Panc1 (cell line): Measurements from ENCODE around the gene COQ8B. TPM values are rescaled to one million over a fixed set of nuclear protein-coding genes. Genes with fewer than 3 reads are reported as not detected.

Experiments used
- ATAC-seq: fragments of 200-7000 bp; cut with Tn5 transposase; 2 replicates; pipeline ENCODE4 v1.9.1; 2020; ENCODE audit warnings: mild to moderate bottlenecking, moderate library complexity
- BruUV-seq: library from RNA; stranded (reverse); fragments of 400-500 nt; replicated peaks from 2 replicates; lab custom pipeline; 2021; lab: Mats Ljungman, UMichigan
- CTCF ChIA-PET: fragments of 300-600 bp; sonication (Branson Sonifier 250); formaldehyde crosslinking; loops from one replicate; lab custom pipeline; 2022; ENCODE audit warnings: antibody characterized with exemption; lab: Charles Lee
- POLR2A ChIA-PET: fragments of 300-600 bp; sonication (Branson Sonifier 250); formaldehyde crosslinking; loops from one replicate; lab custom pipeline; 2022; ENCODE audit warnings: antibody characterized with exemption; lab: Charles Lee
- DNase-seq: peaks from one replicate; pipeline ENCODE4 v3.0.0-alpha.2; 2010; ENCODE audit warnings: low read depth, low spot score
- H3K27ac ChIP-seq: 2 replicates; pipeline ENCODE4 v1.5.1; 2011; ENCODE audit warnings: mild to moderate bottlenecking, low read length, inconsistent platforms
- H3K27me3 ChIP-seq: fragments of 200-500 bp; sonication (Bioruptor generic); 2 replicates; pipeline ENCODE4 v1.6.0; 2014; ENCODE audit warnings: low read length, inconsistent platforms; ENCODE audit not compliant: control insufficient read depth, insufficient read depth
- H3K36me3 ChIP-seq: fragments of 200-500 bp; sonication (Bioruptor generic); 2 replicates; pipeline ENCODE4 v1.5.1; 2014; ENCODE audit warnings: inconsistent platforms, mild to moderate bottlenecking, low read length, moderate library complexity; ENCODE audit not compliant: control insufficient read depth, insufficient read depth
- H3K4me1 ChIP-seq: 2 replicates; pipeline ENCODE4 v1.5.1; 2011; ENCODE audit warnings: inconsistent platforms, mild to moderate bottlenecking, low read length, moderate library complexity; ENCODE audit not compliant: control insufficient read depth, insufficient read depth
- H3K4me3 ChIP-seq, 2 experiments: 2 replicates each; pipeline ENCODE4 v1.5.1; 2011 to 2012; ENCODE audit warnings: low read depth in 2 of 2, low read length in 2 of 2, mild to moderate bottlenecking in 2 of 2, inconsistent platforms in 1 of 2, moderate library complexity in 1 of 2
- H3K9me3 ChIP-seq: fragments of 200-500 bp; sonication (Bioruptor generic); 2 replicates; pipeline ENCODE4 v1.5.1; 2014; ENCODE audit warnings: low read depth, mild to moderate bottlenecking, inconsistent platforms, low read length, moderate library complexity; ENCODE audit not compliant: control insufficient read depth, insufficient read depth
- POLR2AphosphoS5 ChIP-seq: IDR thresholded peaks from 2 replicates; pipeline ENCODE4 v1.6.1; 2012; ENCODE audit warnings: mild to moderate bottlenecking, low read depth, low read length, moderate library complexity
- SIN3A ChIP-seq: IDR thresholded peaks from 2 replicates; pipeline ENCODE4 v1.6.1; 2012; ENCODE audit warnings: low read depth, mild to moderate bottlenecking, low read length, moderate library complexity, borderline replicate concordance; ENCODE audit not compliant: insufficient read depth
- TCF7L2 ChIP-seq: IDR thresholded peaks from 2 replicates; pipeline ENCODE4 v1.6.1; 2011; ENCODE audit warnings: mild to moderate bottlenecking, low read depth, low read length, inconsistent platforms
- in situ Hi-C: cut with HindIII; loops from 2 replicates; pipeline ENCODE4 v1.10.0; 2016; ENCODE audit warnings: low sequenced_read_pairs, low pct_unique_long_range_greater_than_20kb
- intact Hi-C: fragments of 100-400 bp; cut with micrococcal nuclease; formaldehyde crosslinking; loops from one replicate; pipeline ENCODE4 v1.10.0; 2022; ENCODE audit not compliant: unreplicated experiment
- total RNA-seq: library from RNA; stranded (reverse); gene quantifications from one replicate; pipeline ENCODE4 v1.2.1, GENCODE V29; 2021; ENCODE audit not compliant: unreplicated experiment
- TF ChIP-seq, protein P1 (sequence below): fragments of 450-650 bp; IDR thresholded peaks from 2 replicates; pipeline ENCODE4 v1.5.1; 2017; ENCODE audit warnings: mild to moderate bottlenecking
- TF ChIP-seq, protein P2 (sequence below), 2 experiments: IDR thresholded peaks; 2 replicates each; pipeline ENCODE4 v1.6.1; 2011 to 2012; ENCODE audit warnings: low read depth in 2 of 2, control low read depth in 1 of 2, low read length in 1 of 2, mild to moderate bottlenecking in 1 of 2, moderate library complexity in 1 of 2; ENCODE audit not compliant: insufficient read depth in 1 of 2

COQ8B gene
- total RNA-seq, 1 experiment from 2014 or later = 15.6 TPM

- H3K36me3 ChIP-seq = no peaks in the 10 kb centered on the region
- no peaks in the 10 kb centered on the region for H3K9me3 ChIP-seq
- peak overlapping the region; percentile 58 to 73 for H3K4me3 ChIP-seq
- intact Hi-C loops (no loop called here), in situ Hi-C loops (no loop called here)
- H3K27ac ChIP-seq = peak overlapping the region; percentile 81
- POLR2A ChIA-PET = no interaction called here
- peaks cover 9% of the 10 kb centered on the region for H3K4me1 ChIP-seq
- TF ChIP-seq SIN3A (no peak), POLR2AphosphoS5 (peak; percentile 58; the same call in 1 of the 2 replicates), TCF7L2 (no peak)
- TF ChIP-seq, protein P1, sequence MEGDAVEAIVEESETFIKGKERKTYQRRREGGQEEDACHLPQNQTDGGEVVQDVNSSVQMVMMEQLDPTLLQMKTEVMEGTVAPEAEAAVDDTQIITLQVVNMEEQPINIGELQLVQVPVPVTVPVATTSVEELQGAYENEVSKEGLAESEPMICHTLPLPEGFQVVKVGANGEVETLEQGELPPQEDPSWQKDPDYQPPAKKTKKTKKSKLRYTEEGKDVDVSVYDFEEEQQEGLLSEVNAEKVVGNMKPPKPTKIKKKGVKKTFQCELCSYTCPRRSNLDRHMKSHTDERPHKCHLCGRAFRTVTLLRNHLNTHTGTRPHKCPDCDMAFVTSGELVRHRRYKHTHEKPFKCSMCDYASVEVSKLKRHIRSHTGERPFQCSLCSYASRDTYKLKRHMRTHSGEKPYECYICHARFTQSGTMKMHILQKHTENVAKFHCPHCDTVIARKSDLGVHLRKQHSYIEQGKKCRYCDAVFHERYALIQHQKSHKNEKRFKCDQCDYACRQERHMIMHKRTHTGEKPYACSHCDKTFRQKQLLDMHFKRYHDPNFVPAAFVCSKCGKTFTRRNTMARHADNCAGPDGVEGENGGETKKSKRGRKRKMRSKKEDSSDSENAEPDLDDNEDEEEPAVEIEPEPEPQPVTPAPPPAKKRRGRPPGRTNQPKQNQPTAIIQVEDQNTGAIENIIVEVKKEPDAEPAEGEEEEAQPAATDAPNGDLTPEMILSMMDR = no peak
- TF ChIP-seq, protein P2, sequence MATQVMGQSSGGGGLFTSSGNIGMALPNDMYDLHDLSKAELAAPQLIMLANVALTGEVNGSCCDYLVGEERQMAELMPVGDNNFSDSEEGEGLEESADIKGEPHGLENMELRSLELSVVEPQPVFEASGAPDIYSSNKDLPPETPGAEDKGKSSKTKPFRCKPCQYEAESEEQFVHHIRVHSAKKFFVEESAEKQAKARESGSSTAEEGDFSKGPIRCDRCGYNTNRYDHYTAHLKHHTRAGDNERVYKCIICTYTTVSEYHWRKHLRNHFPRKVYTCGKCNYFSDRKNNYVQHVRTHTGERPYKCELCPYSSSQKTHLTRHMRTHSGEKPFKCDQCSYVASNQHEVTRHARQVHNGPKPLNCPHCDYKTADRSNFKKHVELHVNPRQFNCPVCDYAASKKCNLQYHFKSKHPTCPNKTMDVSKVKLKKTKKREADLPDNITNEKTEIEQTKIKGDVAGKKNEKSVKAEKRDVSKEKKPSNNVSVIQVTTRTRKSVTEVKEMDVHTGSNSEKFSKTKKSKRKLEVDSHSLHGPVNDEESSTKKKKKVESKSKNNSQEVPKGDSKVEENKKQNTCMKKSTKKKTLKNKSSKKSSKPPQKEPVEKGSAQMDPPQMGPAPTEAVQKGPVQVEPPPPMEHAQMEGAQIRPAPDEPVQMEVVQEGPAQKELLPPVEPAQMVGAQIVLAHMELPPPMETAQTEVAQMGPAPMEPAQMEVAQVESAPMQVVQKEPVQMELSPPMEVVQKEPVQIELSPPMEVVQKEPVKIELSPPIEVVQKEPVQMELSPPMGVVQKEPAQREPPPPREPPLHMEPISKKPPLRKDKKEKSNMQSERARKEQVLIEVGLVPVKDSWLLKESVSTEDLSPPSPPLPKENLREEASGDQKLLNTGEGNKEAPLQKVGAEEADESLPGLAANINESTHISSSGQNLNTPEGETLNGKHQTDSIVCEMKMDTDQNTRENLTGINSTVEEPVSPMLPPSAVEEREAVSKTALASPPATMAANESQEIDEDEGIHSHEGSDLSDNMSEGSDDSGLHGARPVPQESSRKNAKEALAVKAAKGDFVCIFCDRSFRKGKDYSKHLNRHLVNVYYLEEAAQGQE (IDR thresholded peaks at IDR 0.05; ENCODE audit: insufficient read depth in 1 of 2, low read depth in 2 of 2, low read length in 1 of 2) = no peak
- CTCF ChIA-PET = interaction anchor here (0.5 to 0.7 kb wide), 2 partner anchors 86 to 514 kb away, joined by 3 to 4 read pairs; no protein-coding TSS in a partner anchor
- DNase-seq (no peak), ATAC-seq (peak; percentile 92)
- no TSS peak for BruUV-seq
- H3K27me3 ChIP-seq = no peaks in the 10 kb centered on the region
Measured at GRCh38 chr19:40690693-40691420, 25.8 kb downstream of the COQ8B start.

GRCh38 chr19:40690050-40690692 is 26.5 kb downstream of the COQ8B start, which contains the start of gene NUMBL:
Gene NUMBL (minus strand): TSS chr19:40690651. CDS start chr19:40690483, 168 bp downstream.
- ChIA-PET CTCF (interaction anchor here (0.5 kb wide), 1 partner anchor 85 kb away, joined by 4 read pairs; no protein-coding TSS in a partner anchor), POLR2A (no interaction called here)
- no peaks in the 10 kb centered on the region for H3K27me3 ChIP-seq
- DNase-seq (no peak), ATAC-seq (no peak; the same call in none of the 2 replicates)
- H3K27ac ChIP-seq = peak within 1 kb of the TSS; percentile 81
- TF ChIP-seq, protein P2 (IDR thresholded peaks at IDR 0.05; ENCODE audit: insufficient read depth in 1 of 2, low read depth in 2 of 2, low read length in 1 of 2) = no peak
- TF ChIP-seq SIN3A = 0 out of 2 replicates have a peak, but pooled peaks have one; percentile 41
- H3K9me3 ChIP-seq = no peaks in the 10 kb centered on the region
- in situ Hi-C loops = no loop called here
- peaks cover 9% of the 10 kb centered on the region for H3K4me1 ChIP-seq
- no TSS peak for BruUV-seq
- H3K4me3 ChIP-seq = peak within 1 kb of the TSS; percentile 58 to 73
- H3K36me3 ChIP-seq = no peaks in the 10 kb centered on the region
- intact Hi-C loops = no loop called here
